Astrocyte of the cerebellum (primary cell): ENCODE measurements around the gene SLC6A11.

Experiments
- DNase-seq: peaks from one replicate; pipeline ENCODE4 v3.0.0-alpha.2; 2011; ENCODE audit warnings: low read depth
- H3K4me3 ChIP-seq: 2 replicates; pipeline ENCODE4 v1.5.1; 2011; ENCODE audit warnings: mild to moderate bottlenecking, low read depth, low read length, moderate library complexity
- in situ Hi-C: cut with HindIII; loops from 2 replicates; pipeline ENCODE4 v1.10.0; 2017; ENCODE audit warnings: low sequenced_read_pairs
- TF ChIP-seq, protein P1 (sequence below): IDR thresholded peaks from 2 replicates; pipeline ENCODE4 v1.5.1; 2012; ENCODE audit warnings: low read length, low read depth, moderate library complexity, mild to moderate bottlenecking; ENCODE audit errors: missing control alignments

SLC6A11 gene

DNA sequence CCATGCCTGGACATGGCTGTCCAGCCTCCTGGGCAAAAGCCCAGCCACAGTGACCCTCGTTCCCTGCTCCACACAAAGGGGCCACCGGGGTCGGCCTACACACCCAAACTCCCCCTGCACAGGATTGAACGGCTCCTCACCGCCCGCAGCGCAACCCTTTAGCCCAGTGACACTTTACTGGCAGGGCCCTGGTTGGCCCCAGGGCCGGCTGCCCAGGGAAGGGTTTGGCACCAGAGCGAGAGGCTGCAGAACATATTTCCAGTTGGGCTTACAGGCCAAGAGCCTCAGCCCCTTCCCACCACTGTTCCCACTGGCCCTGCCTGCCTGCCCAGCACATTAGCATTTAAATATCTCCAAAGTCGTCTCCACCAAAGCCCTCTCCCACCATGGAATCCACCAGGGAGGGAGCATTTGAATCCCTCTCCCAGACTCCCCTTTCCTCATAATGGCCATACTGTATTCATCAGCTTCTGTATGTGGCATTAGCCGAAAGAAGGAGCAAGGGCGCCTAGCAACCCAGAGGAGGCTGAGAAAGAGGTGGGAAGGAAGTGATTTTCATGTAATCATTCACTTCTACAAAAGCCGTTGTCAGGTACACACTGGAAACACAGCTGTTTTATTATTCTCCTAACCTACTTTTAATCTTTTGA is 85.4 kb downstream of the SLC6A11 start:
- TF ChIP-seq, protein P1, sequence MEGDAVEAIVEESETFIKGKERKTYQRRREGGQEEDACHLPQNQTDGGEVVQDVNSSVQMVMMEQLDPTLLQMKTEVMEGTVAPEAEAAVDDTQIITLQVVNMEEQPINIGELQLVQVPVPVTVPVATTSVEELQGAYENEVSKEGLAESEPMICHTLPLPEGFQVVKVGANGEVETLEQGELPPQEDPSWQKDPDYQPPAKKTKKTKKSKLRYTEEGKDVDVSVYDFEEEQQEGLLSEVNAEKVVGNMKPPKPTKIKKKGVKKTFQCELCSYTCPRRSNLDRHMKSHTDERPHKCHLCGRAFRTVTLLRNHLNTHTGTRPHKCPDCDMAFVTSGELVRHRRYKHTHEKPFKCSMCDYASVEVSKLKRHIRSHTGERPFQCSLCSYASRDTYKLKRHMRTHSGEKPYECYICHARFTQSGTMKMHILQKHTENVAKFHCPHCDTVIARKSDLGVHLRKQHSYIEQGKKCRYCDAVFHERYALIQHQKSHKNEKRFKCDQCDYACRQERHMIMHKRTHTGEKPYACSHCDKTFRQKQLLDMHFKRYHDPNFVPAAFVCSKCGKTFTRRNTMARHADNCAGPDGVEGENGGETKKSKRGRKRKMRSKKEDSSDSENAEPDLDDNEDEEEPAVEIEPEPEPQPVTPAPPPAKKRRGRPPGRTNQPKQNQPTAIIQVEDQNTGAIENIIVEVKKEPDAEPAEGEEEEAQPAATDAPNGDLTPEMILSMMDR: no peak
- H3K4me3 ChIP-seq: no peak overlapping the region
- DNase-seq: no peak
- in situ Hi-C loops: loop anchor here (5.0 kb wide), 1 partner anchor 59 kb away; no protein-coding TSS in a partner anchor

- no peak overlapping the region for H3K4me3 ChIP-seq
- TF ChIP-seq, protein P1: no peak
- DNase-seq: no peak
- in situ Hi-C loops: loop anchor here (5.0 kb wide), 1 partner anchor 50 kb away; no protein-coding TSS in a partner anchor
Observed at GRCh38 chr3:10907262-10907661, 91.2 kb downstream of the SLC6A11 start.

- in situ Hi-C loops: no loop called here
- TF ChIP-seq, protein P1: no peak
- no peak overlapping the region for H3K4me3 ChIP-seq
- no peak for DNase-seq
Observed at GRCh38 chr3:10910367-10910766, 94.3 kb downstream of the SLC6A11 start.

- no peak overlapping the region for H3K4me3 ChIP-seq
- in situ Hi-C loops: no loop called here
- TF ChIP-seq, protein P1: no peak
- no peak for DNase-seq
Observed at GRCh38 chr3:10911350-10912002, 95.4 kb downstream of the SLC6A11 start.

- no peak for DNase-seq
- in situ Hi-C loops: no loop called here
- no peak overlapping the region for H3K4me3 ChIP-seq
- TF ChIP-seq, protein P1: no peak
Observed at GRCh38 chr3:10912786-10913185, 96.8 kb downstream of the SLC6A11 start.

DNA sequence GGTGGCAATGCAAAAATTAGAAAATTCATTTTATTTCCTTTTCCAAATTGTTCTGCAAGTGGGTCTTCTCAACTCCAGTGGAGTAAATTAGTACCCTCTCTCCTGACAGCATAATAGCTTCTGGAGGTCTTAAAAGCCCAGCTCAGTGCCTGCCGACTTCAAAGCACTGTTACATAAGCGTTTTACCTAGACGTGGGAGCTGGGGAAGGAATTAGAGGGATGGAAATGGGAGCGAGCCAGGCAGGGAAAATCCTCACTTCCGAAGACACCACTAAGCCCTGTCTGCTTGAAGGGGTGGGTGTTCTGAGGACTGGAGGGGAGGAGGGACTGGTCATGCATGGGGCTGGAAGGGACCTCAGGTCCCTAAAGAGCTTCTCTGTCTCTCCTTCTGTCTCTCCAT is 99.3 kb downstream of the SLC6A11 start:
- H3K4me3 ChIP-seq: no peak overlapping the region
- DNase-seq: no peak
- in situ Hi-C loops: no loop called here
- TF ChIP-seq, protein P1: no peak
